Measurements from ENCODE around the gene CDK19. TPM values are rescaled to one million over a fixed set of nuclear protein-coding genes. Genes with fewer than 3 reads are reported as not detected.

The CDK19 gene
- total RNA-seq, 6 donors from 2014 or later = 5.2 to 20.4 (median 12.4) TPM

DNA sequence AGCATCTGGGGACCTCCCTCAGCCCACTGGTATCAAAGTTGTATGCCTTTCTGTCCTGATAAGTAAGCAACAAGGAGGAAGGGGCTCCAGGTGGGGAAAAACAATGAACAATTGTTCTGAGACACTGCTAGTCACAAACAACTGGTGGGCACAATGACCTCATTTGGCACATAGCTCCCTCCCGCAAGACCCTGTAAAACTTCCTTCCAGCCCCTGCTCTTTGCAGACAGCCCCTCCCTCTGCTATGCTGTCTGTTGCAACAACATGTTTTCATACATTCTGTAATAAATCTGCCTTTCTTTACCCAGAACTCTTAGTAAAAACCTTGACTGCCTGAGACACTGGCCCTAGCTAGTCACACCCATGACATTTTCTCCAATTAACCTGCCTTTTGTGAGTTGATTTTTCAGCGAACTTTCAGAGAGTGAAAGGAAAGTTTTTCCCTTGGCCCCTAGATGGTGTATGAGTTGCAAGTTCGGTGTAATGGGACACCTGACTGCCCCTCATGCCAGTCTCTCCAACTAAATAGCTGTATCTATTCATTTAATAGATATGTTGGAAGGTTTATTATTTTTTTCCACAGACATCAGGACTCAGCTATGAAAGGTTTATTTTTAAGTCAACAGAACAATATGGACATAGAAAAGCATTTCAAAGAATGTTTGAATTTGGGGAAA, 196.5 kb downstream of the CDK19 start:
- no peaks in the 10 kb centered on the region for H3K9me3 ChIP-seq
- no peak for TF ChIP-seq POLR2A (IDR thresholded peaks at IDR 0.05)
- TF ChIP-seq, protein P1, sequence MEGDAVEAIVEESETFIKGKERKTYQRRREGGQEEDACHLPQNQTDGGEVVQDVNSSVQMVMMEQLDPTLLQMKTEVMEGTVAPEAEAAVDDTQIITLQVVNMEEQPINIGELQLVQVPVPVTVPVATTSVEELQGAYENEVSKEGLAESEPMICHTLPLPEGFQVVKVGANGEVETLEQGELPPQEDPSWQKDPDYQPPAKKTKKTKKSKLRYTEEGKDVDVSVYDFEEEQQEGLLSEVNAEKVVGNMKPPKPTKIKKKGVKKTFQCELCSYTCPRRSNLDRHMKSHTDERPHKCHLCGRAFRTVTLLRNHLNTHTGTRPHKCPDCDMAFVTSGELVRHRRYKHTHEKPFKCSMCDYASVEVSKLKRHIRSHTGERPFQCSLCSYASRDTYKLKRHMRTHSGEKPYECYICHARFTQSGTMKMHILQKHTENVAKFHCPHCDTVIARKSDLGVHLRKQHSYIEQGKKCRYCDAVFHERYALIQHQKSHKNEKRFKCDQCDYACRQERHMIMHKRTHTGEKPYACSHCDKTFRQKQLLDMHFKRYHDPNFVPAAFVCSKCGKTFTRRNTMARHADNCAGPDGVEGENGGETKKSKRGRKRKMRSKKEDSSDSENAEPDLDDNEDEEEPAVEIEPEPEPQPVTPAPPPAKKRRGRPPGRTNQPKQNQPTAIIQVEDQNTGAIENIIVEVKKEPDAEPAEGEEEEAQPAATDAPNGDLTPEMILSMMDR (IDR thresholded peaks at IDR 0.05) = no peak
- no peak for TF ChIP-seq POLR2AphosphoS5 (IDR thresholded peaks at IDR 0.05)
- no peak for TF ChIP-seq EP300 (IDR thresholded peaks at IDR 0.05)
- no peak for DNase-seq
- H3K27ac ChIP-seq = no peak overlapping the region
- WGBS, 2 donors = 44 to 45% methylated on average over 3 of the region's 3 CpGs
- H3K36me3 ChIP-seq = peaks cover 12 to 36% (median 13%) of the 10 kb centered on the region in 4 donors
- no peak overlapping the region for H3K4me3 ChIP-seq
- no peaks in the 10 kb centered on the region for H3K27me3 ChIP-seq
- H3K4me1 ChIP-seq = no peaks in the 10 kb centered on the region
- ATAC-seq (ENCODE audit: low FRiP score in 2 of 2) = no peak

- peaks cover 10 to 33% (median 14%) of the 10 kb centered on the region in 4 donors for H3K36me3 ChIP-seq
- no peak overlapping the region for H3K27ac ChIP-seq
- 86 to 92% methylated on average over 1 of the region's 1 CpG for WGBS, 2 donors
- TF ChIP-seq, protein P1 (IDR thresholded peaks at IDR 0.05) = no peak
- TF ChIP-seq EP300 (IDR thresholded peaks at IDR 0.05) (no peak), POLR2A (IDR thresholded peaks at IDR 0.05) (no peak), POLR2AphosphoS5 (IDR thresholded peaks at IDR 0.05) (no peak)
- H3K4me3 ChIP-seq = no peak overlapping the region
- H3K27me3 ChIP-seq = no peaks in the 10 kb centered on the region
- H3K4me1 ChIP-seq = no peaks in the 10 kb centered on the region
- DNase-seq (no peak), ATAC-seq (ENCODE audit: low FRiP score in 2 of 2) (peak in 1 of 2 donors; percentile 24)
- H3K9me3 ChIP-seq = no peaks in the 10 kb centered on the region
These were observed 198.2 kb downstream of the CDK19 start for GRCh38 chr6:110617057-110617456.

DNA sequence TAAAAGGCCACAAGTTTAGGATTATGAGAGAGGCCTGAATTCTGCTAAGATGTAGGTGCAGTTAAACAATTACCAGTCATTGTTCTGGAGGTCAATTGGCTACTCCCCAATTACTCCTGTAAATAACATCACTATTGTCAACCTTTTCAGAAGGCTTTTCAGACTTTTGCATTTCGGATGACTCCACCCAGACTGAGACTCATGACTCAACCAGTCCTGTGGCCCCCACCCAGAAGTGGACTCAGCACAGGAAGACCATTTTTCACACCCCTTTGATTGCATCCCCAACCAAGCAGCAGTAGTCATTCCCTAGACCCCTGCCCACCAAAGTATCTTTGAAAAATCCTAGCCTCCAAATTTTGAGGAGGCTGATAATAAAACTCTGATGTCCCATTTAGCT, 199.5 kb downstream of the CDK19 start:
- TF ChIP-seq EP300 (IDR thresholded peaks at IDR 0.05) (no peak), POLR2AphosphoS5 (IDR thresholded peaks at IDR 0.05) (no peak), POLR2A (IDR thresholded peaks at IDR 0.05) (no peak)
- TF ChIP-seq, protein P1 (IDR thresholded peaks at IDR 0.05) = no peak
- no peaks in the 10 kb centered on the region for H3K4me1 ChIP-seq
- H3K4me3 ChIP-seq = no peak overlapping the region
- DNase-seq = no peak
- WGBS, 2 donors = 80 to 85% methylated on average over 1 of the region's 1 CpG
- no peak overlapping the region for H3K27ac ChIP-seq
- ATAC-seq (ENCODE audit: low FRiP score in 2 of 2) = no peak
- H3K27me3 ChIP-seq = no peaks in the 10 kb centered on the region
- H3K9me3 ChIP-seq = no peaks in the 10 kb centered on the region
- peaks cover 0 to 19% (median 6%) of the 10 kb centered on the region in 4 donors for H3K36me3 ChIP-seq

GRCh38 chr6:110614586-110614985, 200.7 kb downstream of the CDK19 start:
- 63 to 78% methylated on average over 5 of the region's 5 CpGs for WGBS, 2 donors
- no peaks in the 10 kb centered on the region for H3K9me3 ChIP-seq
- no peaks in the 10 kb centered on the region for H3K4me1 ChIP-seq
- TF ChIP-seq POLR2A (IDR thresholded peaks at IDR 0.05) (no peak), POLR2AphosphoS5 (IDR thresholded peaks at IDR 0.05) (no peak), EP300 (IDR thresholded peaks at IDR 0.05) (no peak)
- TF ChIP-seq, protein P1 (IDR thresholded peaks at IDR 0.05) = no peak
- DNase-seq (no peak), ATAC-seq (ENCODE audit: low FRiP score in 2 of 2) (no peak)
- no peak overlapping the region for H3K27ac ChIP-seq
- peaks cover 0 to 17% (median 6%) of the 10 kb centered on the region in 4 donors for H3K36me3 ChIP-seq
- no peaks in the 10 kb centered on the region for H3K27me3 ChIP-seq
- H3K4me3 ChIP-seq = no peak overlapping the region

- H3K4me1 ChIP-seq = no peaks in the 10 kb centered on the region
- no peak overlapping the region for H3K4me3 ChIP-seq
- 87 to 91% methylated on average over 1 of the region's 1 CpG for WGBS, 2 donors
- ATAC-seq (ENCODE audit: low FRiP score in 2 of 2) (no peak), DNase-seq (no peak)
- peaks cover 0 to 17% (median 6%) of the 10 kb centered on the region in 4 donors for H3K36me3 ChIP-seq
- TF ChIP-seq, protein P1 (IDR thresholded peaks at IDR 0.05) = no peak
- TF ChIP-seq EP300 (IDR thresholded peaks at IDR 0.05) (no peak), POLR2A (IDR thresholded peaks at IDR 0.05) (no peak), POLR2AphosphoS5 (IDR thresholded peaks at IDR 0.05) (no peak)
- H3K9me3 ChIP-seq = no peaks in the 10 kb centered on the region
- no peaks in the 10 kb centered on the region for H3K27me3 ChIP-seq
- H3K27ac ChIP-seq = no peak overlapping the region
These were observed 201.2 kb downstream of the CDK19 start for GRCh38 chr6:110614106-110614505.

Data from upper lobe of left lung (tissue), 6 donors.